HepG2 (cell line): ENCODE data around the gene DCC.

Experiments
- BRD4 ChIP-seq: sonication (generic); formaldehyde crosslinking; IDR thresholded peaks from 2 replicates; pipeline ENCODE4 v1.4.0; 2020; ENCODE audit warnings: missing genetic modification reagents
- CBFB ChIP-seq: sonication (generic); formaldehyde crosslinking; IDR thresholded peaks from 2 replicates; pipeline ENCODE4 v1.4.0; 2020; ENCODE audit warnings: missing genetic modification reagents
- ETV6 ChIP-seq: sonication (generic); formaldehyde crosslinking; conservative IDR thresholded peaks from 2 replicates; pipeline ENCODE4 v1.4.0; 2020; ENCODE audit warnings: missing genetic modification reagents
- MAFK ChIP-seq, 2 experiments: IDR thresholded peaks in 1 of 2; conservative IDR thresholded peaks in 1 of 2; 2 replicates each; pipeline ENCODE4 v1.6.1; 2011; ENCODE audit warnings: improper control_type of control experiment in 2 of 2, low read length in 2 of 2
- NFYB ChIP-seq: sonication (generic); formaldehyde crosslinking; IDR thresholded peaks from 2 replicates; pipeline ENCODE4 v1.4.0; 2020; ENCODE audit warnings: missing genetic modification reagents
- RFX5 ChIP-seq: IDR thresholded peaks from 2 replicates; pipeline ENCODE4 v1.6.1; 2011; ENCODE audit warnings: low read depth, low read length, improper control_type of control experiment
- SIN3A ChIP-seq: IDR thresholded peaks from 2 replicates; pipeline ENCODE4 v1.6.1; 2011; ENCODE audit warnings: low read depth, mild to moderate bottlenecking, control low read depth, low read length, borderline replicate concordance
- SOX6 ChIP-seq, 2 experiments: fragments of 450-650 bp in 1 of 2; sonication (generic) in 1 of 2; formaldehyde crosslinking in 1 of 2; IDR thresholded peaks; 2 replicates each; pipeline versions ENCODE4 v1.4.0 to v1.6.1; 2017 to 2020; ENCODE audit warnings: antibody characterized with exemption in 1 of 2, mild to moderate bottlenecking in 1 of 2, missing genetic modification reagents in 1 of 2
- ZNF280D ChIP-seq: sonication (generic); formaldehyde crosslinking; IDR thresholded peaks from 2 replicates; pipeline ENCODE4 v1.5.1; 2020; ENCODE audit warnings: mild to moderate bottlenecking, missing genetic modification reagents
- ZNF558 ChIP-seq: sonication (generic); formaldehyde crosslinking; IDR thresholded peaks from 2 replicates; pipeline ENCODE4 v1.9.0; 2022; ENCODE audit warnings: mild to moderate bottlenecking, missing genetic modification reagents, borderline replicate concordance
- ZNF644 ChIP-seq: IDR thresholded peaks from 2 replicates; pipeline ENCODE4 v1.6.1; 2016; ENCODE audit warnings: low read depth

- no peak for TF ChIP-seq ZNF280D (CRISPR knock-in tag)
- TF ChIP-seq ZNF558 (CRISPR knock-in tag): no peak
- TF ChIP-seq BRD4 (CRISPR knock-in tag): no peak
- no peak for TF ChIP-seq CBFB (CRISPR knock-in tag)
- no peak for TF ChIP-seq ETV6
- peak in 1 of 2 experiments; percentile 65; a peak in 3 of 4 replicates for TF ChIP-seq MAFK (conservative IDR thresholded peaks at IDR 0.05 in 1 of 2, IDR thresholded peaks at IDR 0.05 in 1 of 2; ENCODE audit: low read length in 2 of 2)
- no peak for TF ChIP-seq RFX5
- no peak for TF ChIP-seq SIN3A
- TF ChIP-seq NFYB (CRISPR knock-in tag): no peak
- no peak for TF ChIP-seq ZNF644 (CRISPR knock-in tag)
- TF ChIP-seq SOX6 (IDR thresholded peaks at IDR 0.05): no peak
- no peak for TF ChIP-seq SOX6 (CRISPR knock-in tag; IDR thresholded peaks at IDR 0.05)
Observed at GRCh38 chr18:53117851-53118250, 777.9 kb downstream of the DCC start.
